HepG2 (cell line): ENCODE data around the gene PSMD3. TPM values are rescaled to one million over a fixed set of nuclear protein-coding genes. Genes with fewer than 3 reads are reported as not detected.
A peak's percentile ranks its signal among the peaks of the same experiment; 100 is the strongest.

Experiments used
- ARID2 ChIP-seq: sonication (generic); formaldehyde crosslinking; IDR thresholded peaks from 2 replicates; pipeline ENCODE4 v1.8.1; 2022; ENCODE audit warnings: mild to moderate bottlenecking, missing genetic modification reagents, borderline replicate concordance
- BRCA1 ChIP-seq: sonication (generic); formaldehyde crosslinking; IDR thresholded peaks from 2 replicates; pipeline ENCODE4 v1.4.0; 2020; ENCODE audit warnings: missing genetic modification reagents
- HOXA5 ChIP-seq: sonication (generic); formaldehyde crosslinking; IDR thresholded peaks from 2 replicates; pipeline ENCODE4 v1.4.0; 2020; ENCODE audit warnings: missing genetic modification reagents
- MXI1 ChIP-seq: IDR thresholded peaks from 3 replicates; pipeline ENCODE4 v1.6.1; 2012; ENCODE audit warnings: low read depth, low read length, inconsistent platforms, borderline replicate concordance
- SMARCE1 ChIP-seq: fragments of 450-650 bp; IDR thresholded peaks from 2 replicates; pipeline ENCODE4 v1.6.1; 2017; ENCODE audit warnings: borderline replicate concordance
- TCF7 ChIP-seq: sonication (generic); IDR thresholded peaks from 2 replicates; pipeline ENCODE4 v1.6.1; 2016; ENCODE audit warnings: antibody characterized with exemption, low read depth
- ZBTB3 ChIP-seq: sonication (generic); formaldehyde crosslinking; IDR thresholded peaks from 2 replicates; pipeline ENCODE4 v1.4.0; 2020; ENCODE audit warnings: low read depth, mild to moderate bottlenecking, moderate library complexity, missing genetic modification reagents, borderline replicate concordance
- ZFP41 ChIP-seq: sonication (generic); formaldehyde crosslinking; IDR thresholded peaks from 2 replicates; pipeline ENCODE4 v1.4.0; 2020; ENCODE audit warnings: mild to moderate bottlenecking, missing genetic modification reagents, borderline replicate concordance
- ZNF160 ChIP-seq: sonication (generic); formaldehyde crosslinking; IDR thresholded peaks from 2 replicates; pipeline ENCODE4 v1.8.0; 2022; ENCODE audit warnings: mild to moderate bottlenecking, inconsistent platforms, missing genetic modification reagents
- ZNF232 ChIP-seq: sonication (generic); formaldehyde crosslinking; IDR thresholded peaks from 2 replicates; pipeline ENCODE4 v1.4.0; 2020; ENCODE audit warnings: missing genetic modification reagents, borderline replicate concordance
- ZNF382 ChIP-seq: sonication (generic); formaldehyde crosslinking; IDR thresholded peaks from 2 replicates; pipeline ENCODE4 v1.5.0; 2020; ENCODE audit warnings: missing genetic modification reagents, mild to moderate bottlenecking, borderline replicate concordance
- ZNF616 ChIP-seq: sonication (generic); formaldehyde crosslinking; IDR thresholded peaks from 2 replicates; pipeline ENCODE4 v1.5.0; 2020; ENCODE audit warnings: low read depth, mild to moderate bottlenecking, missing genetic modification reagents
- ZNF703 ChIP-seq: sonication (generic); formaldehyde crosslinking; IDR thresholded peaks from 2 replicates; pipeline ENCODE4 v1.5.1; 2020; ENCODE audit warnings: missing genetic modification reagents, mild to moderate bottlenecking, moderate library complexity, borderline replicate concordance
- ZNF850 ChIP-seq: sonication (generic); formaldehyde crosslinking; conservative IDR thresholded peaks from 2 replicates; pipeline ENCODE4 v1.9.0; 2021; ENCODE audit warnings: mild to moderate bottlenecking, missing genetic modification reagents
- ZNF883 ChIP-seq: sonication (generic); formaldehyde crosslinking; IDR thresholded peaks from 2 replicates; pipeline ENCODE4 v1.5.1; 2020; ENCODE audit warnings: mild to moderate bottlenecking, missing genetic modification reagents; ENCODE audit errors: not compliant biosample characterization
- polyA plus RNA-seq, 8 experiments: library from polyadenylated mRNA; depleted of rRNA in 3 of 8; stranded (reverse) in 7 of 8; unstranded in 1 of 8; fragments of >200 nt; fragmentation: Illumina TruSeq in 4 of 8; extraction: Trizol in 4 of 8; gene quantifications; 2 replicates each; pipeline versions ENCODE4 v1.2.1 to v1.2.3, GENCODE V29; 2011 to 2016; ENCODE audit warnings: low read depth in 4 of 8, missing spikeins in 1 of 8, mixed read lengths in 1 of 8; ENCODE audit not compliant: insufficient read depth in 1 of 8
- total RNA-seq, 5 experiments: library from RNA; depleted of rRNA; stranded (reverse); fragments of >200 nt; fragmentation: Illumina TruSeq; extraction: Trizol; gene quantifications; 2 replicates each; pipeline ENCODE4 v1.2.3, GENCODE V29; 2016; ENCODE audit warnings: low read depth in 1 of 5
- TF ChIP-seq, protein P1 (sequence below): sonication (generic); formaldehyde crosslinking; conservative IDR thresholded peaks from 2 replicates; pipeline ENCODE4 v1.4.0; 2020; ENCODE audit warnings: missing genetic modification reagents
- TF ChIP-seq, protein P2 (sequence below): sonication (generic); formaldehyde crosslinking; IDR thresholded peaks from 2 replicates; pipeline ENCODE4 v1.4.0; 2020; ENCODE audit warnings: missing genetic modification reagents
- TF ChIP-seq, protein P3 (sequence below): sonication (generic); formaldehyde crosslinking; IDR thresholded peaks from 2 replicates; pipeline ENCODE4 v1.5.1; 2020; ENCODE audit warnings: mild to moderate bottlenecking, missing genetic modification reagents, borderline replicate concordance
- TF ChIP-seq, protein P4 (sequence below): sonication (generic); formaldehyde crosslinking; IDR thresholded peaks from 2 replicates; pipeline ENCODE4 v1.5.0; 2020; ENCODE audit warnings: missing genetic modification reagents
- TF ChIP-seq, protein P5 (sequence below): sonication (generic); formaldehyde crosslinking; IDR thresholded peaks from 2 replicates; pipeline ENCODE4 v1.5.1; 2020; ENCODE audit warnings: missing genetic modification reagents, mild to moderate bottlenecking, borderline replicate concordance

PSMD3 gene
- total and polyA plus RNA-seq, 2 of the 13 experiments (the other 11 are each of a cell fraction or from before 2014, with no cell fraction given), result 97.4 to 146 TPM

DNA sequence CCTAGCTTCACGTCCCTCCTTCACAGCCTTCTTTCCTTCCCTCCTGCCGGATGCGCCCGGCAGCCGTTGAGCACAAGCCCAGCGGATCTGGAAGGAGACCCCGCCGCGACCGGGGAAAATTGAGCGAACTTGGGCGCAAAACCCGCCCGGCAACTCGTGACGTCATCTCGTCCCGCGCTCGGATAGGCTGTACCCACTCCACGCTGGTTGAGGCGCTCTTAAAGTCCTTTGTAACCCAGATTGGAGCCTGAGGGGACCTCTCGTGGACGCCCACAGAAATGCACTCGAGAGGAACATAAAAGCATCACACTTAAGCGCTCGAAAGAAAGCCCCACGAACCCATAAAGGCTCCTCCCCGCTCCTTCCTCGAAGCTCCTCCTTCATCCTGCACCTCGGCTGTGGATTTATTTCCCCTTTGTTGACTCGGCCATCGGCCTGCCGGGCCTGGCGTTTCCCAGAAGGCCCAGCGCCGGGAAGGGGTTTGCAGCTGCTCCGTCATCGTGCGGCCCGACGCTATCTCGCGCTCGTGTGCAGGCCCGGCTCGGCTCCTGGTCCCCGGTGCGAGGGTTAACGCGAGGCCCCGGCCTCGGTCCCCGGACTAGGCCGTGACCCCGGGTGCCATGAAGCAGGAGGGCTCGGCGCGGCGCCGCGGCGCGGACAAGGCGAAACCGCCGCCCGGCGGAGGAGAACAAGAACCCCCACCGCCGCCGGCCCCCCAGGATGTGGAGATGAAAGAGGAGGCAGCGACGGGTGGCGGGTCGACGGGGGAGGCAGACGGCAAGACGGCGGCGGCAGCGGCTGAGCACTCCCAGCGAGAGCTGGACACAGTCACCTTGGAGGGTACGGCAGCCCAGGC is at the start of gene PSMD3 (continued):
- TF ChIP-seq, protein P1, sequence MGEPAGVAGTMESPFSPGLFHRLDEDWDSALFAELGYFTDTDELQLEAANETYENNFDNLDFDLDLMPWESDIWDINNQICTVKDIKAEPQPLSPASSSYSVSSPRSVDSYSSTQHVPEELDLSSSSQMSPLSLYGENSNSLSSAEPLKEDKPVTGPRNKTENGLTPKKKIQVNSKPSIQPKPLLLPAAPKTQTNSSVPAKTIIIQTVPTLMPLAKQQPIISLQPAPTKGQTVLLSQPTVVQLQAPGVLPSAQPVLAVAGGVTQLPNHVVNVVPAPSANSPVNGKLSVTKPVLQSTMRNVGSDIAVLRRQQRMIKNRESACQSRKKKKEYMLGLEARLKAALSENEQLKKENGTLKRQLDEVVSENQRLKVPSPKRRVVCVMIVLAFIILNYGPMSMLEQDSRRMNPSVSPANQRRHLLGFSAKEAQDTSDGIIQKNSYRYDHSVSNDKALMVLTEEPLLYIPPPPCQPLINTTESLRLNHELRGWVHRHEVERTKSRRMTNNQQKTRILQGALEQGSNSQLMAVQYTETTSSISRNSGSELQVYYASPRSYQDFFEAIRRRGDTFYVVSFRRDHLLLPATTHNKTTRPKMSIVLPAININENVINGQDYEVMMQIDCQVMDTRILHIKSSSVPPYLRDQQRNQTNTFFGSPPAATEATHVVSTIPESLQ (CRISPR knock-in tag), result no peak; the same call in 1 of the 2 replicates
- peak; percentile 85; the same call in 2 of the 3 replicates for TF ChIP-seq MXI1
- TF ChIP-seq SMARCE1, result no peak
- TF ChIP-seq ZBTB3, result peak; percentile 49; the same call in 1 of the 2 replicates
- peak; percentile 95 for TF ChIP-seq ZNF883
- TF ChIP-seq, protein P2, sequence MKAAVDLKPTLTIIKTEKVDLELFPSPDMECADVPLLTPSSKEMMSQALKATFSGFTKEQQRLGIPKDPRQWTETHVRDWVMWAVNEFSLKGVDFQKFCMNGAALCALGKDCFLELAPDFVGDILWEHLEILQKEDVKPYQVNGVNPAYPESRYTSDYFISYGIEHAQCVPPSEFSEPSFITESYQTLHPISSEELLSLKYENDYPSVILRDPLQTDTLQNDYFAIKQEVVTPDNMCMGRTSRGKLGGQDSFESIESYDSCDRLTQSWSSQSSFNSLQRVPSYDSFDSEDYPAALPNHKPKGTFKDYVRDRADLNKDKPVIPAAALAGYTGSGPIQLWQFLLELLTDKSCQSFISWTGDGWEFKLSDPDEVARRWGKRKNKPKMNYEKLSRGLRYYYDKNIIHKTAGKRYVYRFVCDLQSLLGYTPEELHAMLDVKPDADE (CRISPR knock-in tag), result peak; percentile 85; the same call in 1 of the 2 replicates
- TF ChIP-seq ARID2 (CRISPR knock-in tag), result peak; percentile 68; the same call in 1 of the 2 replicates
- TF ChIP-seq ZNF616, result peak; percentile 64; the same call in 1 of the 2 replicates
- no peak for TF ChIP-seq ZNF382 (CRISPR knock-in tag)
- peak; percentile 89 for TF ChIP-seq ZNF232 (CRISPR knock-in tag)
- TF ChIP-seq ZNF703 (CRISPR knock-in tag), result peak; percentile 52; the same call in 1 of the 2 replicates
- TF ChIP-seq, protein P3, sequence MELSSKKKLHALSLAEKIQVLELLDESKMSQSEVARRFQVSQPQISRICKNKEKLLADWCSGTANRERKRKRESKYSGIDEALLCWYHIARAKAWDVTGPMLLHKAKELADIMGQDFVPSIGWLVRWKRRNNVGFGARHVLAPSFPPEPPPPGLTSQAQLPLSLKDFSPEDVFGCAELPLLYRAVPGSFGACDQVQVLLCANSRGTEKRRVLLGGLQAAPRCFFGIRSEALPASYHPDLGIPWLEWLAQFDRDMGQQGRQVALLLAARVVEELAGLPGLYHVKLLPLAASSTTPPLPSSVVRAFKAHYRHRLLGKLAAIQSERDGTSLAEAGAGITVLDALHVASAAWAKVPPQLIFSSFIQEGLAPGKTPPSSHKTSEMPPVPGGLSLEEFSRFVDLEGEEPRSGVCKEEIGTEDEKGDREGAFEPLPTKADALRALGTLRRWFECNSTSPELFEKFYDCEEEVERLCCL (CRISPR knock-in tag), result peak; percentile 95
- TF ChIP-seq, protein P4, sequence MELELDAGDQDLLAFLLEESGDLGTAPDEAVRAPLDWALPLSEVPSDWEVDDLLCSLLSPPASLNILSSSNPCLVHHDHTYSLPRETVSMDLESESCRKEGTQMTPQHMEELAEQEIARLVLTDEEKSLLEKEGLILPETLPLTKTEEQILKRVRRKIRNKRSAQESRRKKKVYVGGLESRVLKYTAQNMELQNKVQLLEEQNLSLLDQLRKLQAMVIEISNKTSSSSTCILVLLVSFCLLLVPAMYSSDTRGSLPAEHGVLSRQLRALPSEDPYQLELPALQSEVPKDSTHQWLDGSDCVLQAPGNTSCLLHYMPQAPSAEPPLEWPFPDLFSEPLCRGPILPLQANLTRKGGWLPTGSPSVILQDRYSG (CRISPR knock-in tag), result peak; percentile 90
- peak; percentile 95; the same call in 1 of the 2 replicates for TF ChIP-seq ZFP41
- TF ChIP-seq ZNF850 (CRISPR knock-in tag), result no peak
- TF ChIP-seq TCF7, result peak; percentile 39; the same call in 1 of the 2 replicates
- TF ChIP-seq, protein P5, sequence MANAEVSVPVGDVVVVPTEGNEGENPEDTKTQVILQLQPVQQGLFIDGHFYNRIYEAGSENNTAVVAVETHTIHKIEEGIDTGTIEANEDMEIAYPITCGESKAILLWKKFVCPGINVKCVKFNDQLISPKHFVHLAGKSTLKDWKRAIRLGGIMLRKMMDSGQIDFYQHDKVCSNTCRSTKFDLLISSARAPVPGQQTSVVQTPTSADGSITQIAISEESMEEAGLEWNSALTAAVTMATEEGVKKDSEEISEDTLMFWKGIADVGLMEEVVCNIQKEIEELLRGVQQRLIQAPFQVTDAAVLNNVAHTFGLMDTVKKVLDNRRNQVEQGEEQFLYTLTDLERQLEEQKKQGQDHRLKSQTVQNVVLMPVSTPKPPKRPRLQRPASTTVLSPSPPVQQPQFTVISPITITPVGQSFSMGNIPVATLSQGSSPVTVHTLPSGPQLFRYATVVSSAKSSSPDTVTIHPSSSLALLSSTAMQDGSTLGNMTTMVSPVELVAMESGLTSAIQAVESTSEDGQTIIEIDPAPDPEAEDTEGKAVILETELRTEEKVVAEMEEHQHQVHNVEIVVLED (CRISPR knock-in tag), result peak; percentile 91
- TF ChIP-seq HOXA5 (CRISPR knock-in tag), result peak; percentile 97
- peak; percentile 92; the same call in 1 of the 2 replicates for TF ChIP-seq BRCA1 (CRISPR knock-in tag)
- TF ChIP-seq ZNF160 (CRISPR knock-in tag), result peak; percentile 72
